OCI-LY1 (cell line): ENCODE data around the gene ZFR.
"Not testable (repeated sequence)": the region's sequence is repeated elsewhere in the genome, so short reads cannot be mapped to it uniquely, and the experiment has no call there.

Experiments used
- H2AFZ ChIP-seq: fragments of 200-600 bp; sonication (generic), shearing (Covaris generic); 2 replicates; pipeline ENCODE4 v1.6.0; 2014; ENCODE audit warnings: antibody characterized with exemption, mild to moderate bottlenecking, low read length
- H3F3A ChIP-seq: fragments of 200-600 bp; sonication (generic), shearing (Covaris generic); 2 replicates; pipeline ENCODE4 v1.6.0; 2014; ENCODE audit warnings: mild to moderate bottlenecking, antibody characterized with exemption, low read length, moderate library complexity; ENCODE audit not compliant: insufficient read depth
- H3K27ac ChIP-seq: fragments of 200-600 bp; sonication (generic); 2 replicates; pipeline ENCODE4 v1.5.1; 2014; ENCODE audit warnings: low read length, mixed run types, mild to moderate bottlenecking, low read depth; ENCODE audit not compliant: poor library complexity, severe bottlenecking
- H3K27me3 ChIP-seq: fragments of 200-600 bp; sonication (generic); 2 replicates; pipeline ENCODE4 v1.6.0; 2014; ENCODE audit warnings: antibody characterized with exemption, mild to moderate bottlenecking, low read length, moderate library complexity; ENCODE audit not compliant: insufficient read depth
- H3K36me3 ChIP-seq: fragments of 200-600 bp; sonication (generic); 2 replicates; pipeline ENCODE4 v1.6.1; 2014; ENCODE audit warnings: mild to moderate bottlenecking, antibody characterized with exemption, low read length, moderate library complexity, mixed read lengths; ENCODE audit not compliant: insufficient read depth
- H3K4me1 ChIP-seq: fragments of 200-600 bp; sonication (generic); 2 replicates; pipeline ENCODE4 v1.5.1; 2014; ENCODE audit warnings: mild to moderate bottlenecking, low read length, moderate library complexity; ENCODE audit not compliant: insufficient read depth, severe bottlenecking
- H3K4me2 ChIP-seq: fragments of 200-600 bp; sonication (generic), shearing (Covaris generic); 2 replicates; pipeline ENCODE4 v1.6.1; 2014; ENCODE audit warnings: low read length
- H3K4me3 ChIP-seq: fragments of 200-600 bp; sonication (generic); 2 replicates; pipeline ENCODE4 v1.5.1; 2014; ENCODE audit warnings: low read length, low read depth, mild to moderate bottlenecking, mixed read lengths; ENCODE audit not compliant: poor library complexity, severe bottlenecking
- H3K79me2 ChIP-seq: fragments of 200-600 bp; shearing (Covaris generic); 2 replicates; pipeline ENCODE4 v1.6.1; 2016; ENCODE audit warnings: mixed run types, low read length, mixed read lengths; ENCODE audit not compliant: insufficient read depth
- H3K9ac ChIP-seq: fragments of 200-600 bp; sonication (generic), shearing (Covaris generic); 2 replicates; pipeline ENCODE4 v1.6.1; 2014; ENCODE audit warnings: mild to moderate bottlenecking, low read length, mixed read lengths
- H3K9me2 ChIP-seq: fragments of 200-600 bp; sonication (generic), shearing (Covaris generic); 2 replicates; pipeline ENCODE4 v1.6.1; 2014; ENCODE audit warnings: low read depth, mild to moderate bottlenecking, low read length, mixed read lengths
- H3K9me3 ChIP-seq: fragments of 200-600 bp; shearing (Covaris generic); 2 replicates; pipeline ENCODE4 v1.6.1; 2014; ENCODE audit warnings: low read length, mixed read lengths
- H4K20me1 ChIP-seq: fragments of 200-600 bp; sonication (generic), shearing (Covaris generic); 2 replicates; pipeline ENCODE4 v1.6.0; 2016; ENCODE audit warnings: mild to moderate bottlenecking, low read length; ENCODE audit not compliant: insufficient read depth
- EZH2 ChIP-seq: fragments of 200-600 bp; sonication (generic), shearing (Covaris generic); IDR thresholded peaks from 2 replicates; pipeline ENCODE4 v1.8.0; 2017; ENCODE audit warnings: borderline replicate concordance, mixed run types, mild to moderate bottlenecking, antibody characterized with exemption, low read length, moderate library complexity, mixed read lengths
- TF ChIP-seq, protein P1 (sequence below): fragments of 200-600 bp; sonication (generic), shearing (Covaris generic); IDR thresholded peaks from 2 replicates; pipeline ENCODE4 v1.5.1; 2017; ENCODE audit warnings: mild to moderate bottlenecking, antibody characterized with exemption, low read length, moderate library complexity, mixed read lengths

ZFR gene

DNA sequence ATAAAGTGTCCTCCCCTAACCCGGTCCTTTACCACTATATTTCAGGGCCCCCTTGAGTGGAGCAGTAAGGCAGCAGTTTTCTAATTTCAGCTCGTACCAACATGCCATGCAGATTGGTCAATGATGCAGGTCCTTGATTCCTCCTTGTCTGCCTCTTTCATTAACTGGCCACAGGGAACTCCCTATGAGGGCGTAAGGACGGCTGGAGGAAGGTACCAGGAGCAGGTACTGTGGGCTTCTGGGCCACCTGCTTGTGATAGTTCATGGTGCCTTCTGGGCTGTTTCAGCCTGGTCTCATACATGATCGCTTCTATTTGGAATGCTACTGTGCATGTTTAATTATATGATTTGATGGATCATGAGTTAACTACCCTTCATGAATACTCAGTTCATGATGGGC lies 9.4 kb upstream of the ZFR start:
- Histone ChIP-seq H3K9me3 (no peaks in the 10 kb centered on the region), H3K79me2 (no peaks in the 10 kb centered on the region), H3K36me3 (no peaks in the 10 kb centered on the region; the same call in 1 of the 2 replicates), H3K4me1 (no peaks in the 10 kb centered on the region), H4K20me1 (no peaks in the 10 kb centered on the region), H3K9ac (no peak overlapping the region), H3K4me2 (no peak overlapping the region), H2AFZ (no peak overlapping the region), H3K4me3 (no peak overlapping the region), H3K27me3 (no peaks in the 10 kb centered on the region; the same call in 1 of the 2 replicates), H3F3A (no peaks in the 10 kb centered on the region), H3K27ac (no peak overlapping the region), H3K9me2 (no peaks in the 10 kb centered on the region)
- no peak for TF ChIP-seq EZH2
- TF ChIP-seq, protein P1, sequence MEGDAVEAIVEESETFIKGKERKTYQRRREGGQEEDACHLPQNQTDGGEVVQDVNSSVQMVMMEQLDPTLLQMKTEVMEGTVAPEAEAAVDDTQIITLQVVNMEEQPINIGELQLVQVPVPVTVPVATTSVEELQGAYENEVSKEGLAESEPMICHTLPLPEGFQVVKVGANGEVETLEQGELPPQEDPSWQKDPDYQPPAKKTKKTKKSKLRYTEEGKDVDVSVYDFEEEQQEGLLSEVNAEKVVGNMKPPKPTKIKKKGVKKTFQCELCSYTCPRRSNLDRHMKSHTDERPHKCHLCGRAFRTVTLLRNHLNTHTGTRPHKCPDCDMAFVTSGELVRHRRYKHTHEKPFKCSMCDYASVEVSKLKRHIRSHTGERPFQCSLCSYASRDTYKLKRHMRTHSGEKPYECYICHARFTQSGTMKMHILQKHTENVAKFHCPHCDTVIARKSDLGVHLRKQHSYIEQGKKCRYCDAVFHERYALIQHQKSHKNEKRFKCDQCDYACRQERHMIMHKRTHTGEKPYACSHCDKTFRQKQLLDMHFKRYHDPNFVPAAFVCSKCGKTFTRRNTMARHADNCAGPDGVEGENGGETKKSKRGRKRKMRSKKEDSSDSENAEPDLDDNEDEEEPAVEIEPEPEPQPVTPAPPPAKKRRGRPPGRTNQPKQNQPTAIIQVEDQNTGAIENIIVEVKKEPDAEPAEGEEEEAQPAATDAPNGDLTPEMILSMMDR = no peak

DNA sequence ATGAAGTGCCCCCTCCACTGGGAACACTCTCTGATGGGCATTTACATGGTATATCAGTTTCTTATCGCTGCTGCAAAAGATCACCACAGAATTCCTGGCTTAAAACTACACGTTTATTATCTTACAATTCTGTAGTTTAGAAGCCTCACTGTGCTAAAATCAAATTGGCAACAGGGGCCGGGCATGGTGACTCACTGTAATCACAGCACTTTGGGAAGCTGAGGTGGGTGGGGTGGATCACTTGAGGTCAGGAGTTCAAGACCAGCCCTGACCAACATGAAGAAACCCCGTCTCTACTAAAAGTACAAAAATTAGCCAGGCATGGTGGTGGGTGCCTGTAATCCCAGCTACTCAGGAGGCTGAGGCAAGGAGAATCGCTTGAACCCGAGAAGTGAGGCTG lies 7.8 kb upstream of the ZFR start:
- not testable (repeated sequence) for H3K36me3 ChIP-seq, H2AFZ ChIP-seq, H3K27me3 ChIP-seq, H3K4me2 ChIP-seq, H3K9me2 ChIP-seq, H3K9me3 ChIP-seq, H3K79me2 ChIP-seq, H3K27ac ChIP-seq, H3K4me3 ChIP-seq, H4K20me1 ChIP-seq, H3K9ac ChIP-seq, H3F3A ChIP-seq, H3K4me1 ChIP-seq

DNA sequence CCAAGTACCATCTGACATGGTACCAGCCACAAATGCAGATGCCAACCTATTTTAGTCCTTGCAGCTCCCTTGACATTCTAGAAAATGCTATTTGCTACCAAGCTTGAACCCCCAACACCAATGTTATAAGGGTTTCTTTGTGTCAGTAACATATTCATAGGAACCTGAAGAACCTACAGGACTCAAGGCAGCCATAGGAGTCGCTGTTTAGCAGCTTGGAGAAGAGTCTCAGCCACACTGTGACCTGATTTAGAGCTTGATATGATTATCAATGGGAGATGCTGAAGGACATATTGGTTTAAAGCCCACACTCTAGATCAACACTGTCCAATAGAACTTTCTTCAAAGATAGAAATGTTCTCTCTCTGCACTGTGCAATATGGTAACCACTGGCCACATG lies 6.4 kb upstream of the ZFR start:
- H3K4me1 ChIP-seq = no peaks in the 10 kb centered on the region
- H2AFZ ChIP-seq = no peak overlapping the region
- TF ChIP-seq, protein P1 = peak; percentile 47; the same call in 1 of the 2 replicates
- TF ChIP-seq EZH2 = no peak
- no peak overlapping the region for H3K4me2 ChIP-seq
- no peak overlapping the region for H3K27ac ChIP-seq
- no peaks in the 10 kb centered on the region for H3K9me2 ChIP-seq
- H3K4me3 ChIP-seq = no peak overlapping the region
- H3K9ac ChIP-seq = no peak overlapping the region
- no peaks in the 10 kb centered on the region; the same call in 1 of the 2 replicates for H3K27me3 ChIP-seq
- no peaks in the 10 kb centered on the region for H3K36me3 ChIP-seq
- H4K20me1 ChIP-seq = no peaks in the 10 kb centered on the region
- H3F3A ChIP-seq = no peaks in the 10 kb centered on the region
- H3K79me2 ChIP-seq = no peaks in the 10 kb centered on the region
- H3K9me3 ChIP-seq = no peaks in the 10 kb centered on the region

DNA sequence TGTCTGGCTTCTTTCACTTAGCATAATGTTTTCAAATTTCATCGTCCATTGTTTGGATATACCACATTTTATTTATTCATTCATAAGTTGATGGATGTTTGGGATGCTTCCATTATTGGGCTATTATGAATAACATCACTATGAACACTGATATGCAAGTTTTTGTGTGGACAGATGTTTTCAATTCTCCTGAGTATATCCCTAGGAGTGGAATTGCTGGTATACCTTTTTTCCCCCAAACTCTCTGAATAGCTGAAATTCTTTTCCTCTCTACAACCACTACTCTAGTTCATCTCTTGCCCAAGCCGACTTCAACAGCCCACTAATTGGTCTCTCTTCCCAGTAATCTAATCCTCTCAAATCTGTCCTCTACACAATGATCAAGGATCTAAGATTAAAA lies 4.7 kb upstream of the ZFR start:
- no peak overlapping the region for H2AFZ ChIP-seq
- no peaks in the 10 kb centered on the region; the same call in 1 of the 2 replicates for H3K27me3 ChIP-seq
- TF ChIP-seq, protein P1 = no peak
- no peak for TF ChIP-seq EZH2
- H3K9ac ChIP-seq = no peak overlapping the region
- H3K4me2 ChIP-seq = no peak overlapping the region
- H3K4me3 ChIP-seq = no peak overlapping the region
- H3K36me3 ChIP-seq = no peaks in the 10 kb centered on the region
- H3K27ac ChIP-seq = no peak overlapping the region
- H3K79me2 ChIP-seq = no peaks in the 10 kb centered on the region
- no peaks in the 10 kb centered on the region for H3K9me3 ChIP-seq
- H3F3A ChIP-seq = no peaks in the 10 kb centered on the region
- H3K4me1 ChIP-seq = peaks cover 3% of the 10 kb centered on the region
- H4K20me1 ChIP-seq = no peaks in the 10 kb centered on the region
- H3K9me2 ChIP-seq = no peaks in the 10 kb centered on the region
